Measurements from ENCODE around the gene SLC25A53. TPM values are rescaled to one million over a fixed set of nuclear protein-coding genes. Genes with fewer than 3 reads are reported as not detected.

The SLC25A53 gene
- total RNA-seq, 4 donors from 2014 or later, result 5.2 to 10.0 (median 7.1) TPM

GRCh38 chrX:104193485-104193884, 36.7 kb upstream of the SLC25A53 start:
- no peak for DNase-seq
- Histone ChIP-seq H3K27ac (no peak overlapping the region), H3K9me3 (no peaks in the 10 kb centered on the region), H3K4me3 (no peak overlapping the region), H3K36me3 (peaks cover 0 to 7% of the 10 kb centered on the region in 2 donors), H3K27me3 (no peaks in the 10 kb centered on the region), H3K4me1 (no peaks in the 10 kb centered on the region)
- intact Hi-C loops (cut with DNase I; ENCODE audit: low total_unique reads), result no loop called here
- in situ Hi-C loops (cut with MboI; ENCODE audit: low sequenced_read_pairs in 4 of 4), result no loop called here
- no peak for ATAC-seq
- TF ChIP-seq, protein P1, sequence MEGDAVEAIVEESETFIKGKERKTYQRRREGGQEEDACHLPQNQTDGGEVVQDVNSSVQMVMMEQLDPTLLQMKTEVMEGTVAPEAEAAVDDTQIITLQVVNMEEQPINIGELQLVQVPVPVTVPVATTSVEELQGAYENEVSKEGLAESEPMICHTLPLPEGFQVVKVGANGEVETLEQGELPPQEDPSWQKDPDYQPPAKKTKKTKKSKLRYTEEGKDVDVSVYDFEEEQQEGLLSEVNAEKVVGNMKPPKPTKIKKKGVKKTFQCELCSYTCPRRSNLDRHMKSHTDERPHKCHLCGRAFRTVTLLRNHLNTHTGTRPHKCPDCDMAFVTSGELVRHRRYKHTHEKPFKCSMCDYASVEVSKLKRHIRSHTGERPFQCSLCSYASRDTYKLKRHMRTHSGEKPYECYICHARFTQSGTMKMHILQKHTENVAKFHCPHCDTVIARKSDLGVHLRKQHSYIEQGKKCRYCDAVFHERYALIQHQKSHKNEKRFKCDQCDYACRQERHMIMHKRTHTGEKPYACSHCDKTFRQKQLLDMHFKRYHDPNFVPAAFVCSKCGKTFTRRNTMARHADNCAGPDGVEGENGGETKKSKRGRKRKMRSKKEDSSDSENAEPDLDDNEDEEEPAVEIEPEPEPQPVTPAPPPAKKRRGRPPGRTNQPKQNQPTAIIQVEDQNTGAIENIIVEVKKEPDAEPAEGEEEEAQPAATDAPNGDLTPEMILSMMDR (IDR thresholded peaks at IDR 0.05 in 4 of 5, conservative IDR thresholded peaks at IDR 0.05 in 1 of 5), result no peak
- no peak for TF ChIP-seq POLR2A (IDR thresholded peaks at IDR 0.05)

- H3K9me3 ChIP-seq, result no peaks in the 10 kb centered on the region
- in situ Hi-C loops (cut with MboI; ENCODE audit: low sequenced_read_pairs in 4 of 4), result no loop called here
- intact Hi-C loops (cut with DNase I; ENCODE audit: low total_unique reads), result no loop called here
- peaks cover 0 to 11% of the 10 kb centered on the region in 2 donors for H3K36me3 ChIP-seq
- no peak for TF ChIP-seq POLR2A (IDR thresholded peaks at IDR 0.05)
- TF ChIP-seq, protein P1 (IDR thresholded peaks at IDR 0.05 in 4 of 5, conservative IDR thresholded peaks at IDR 0.05 in 1 of 5), result no peak
- no peak overlapping the region for H3K27ac ChIP-seq
- no peaks in the 10 kb centered on the region for H3K27me3 ChIP-seq
- H3K4me3 ChIP-seq, result no peak overlapping the region
- DNase-seq, result no peak
- ATAC-seq, result no peak
- H3K4me1 ChIP-seq, result no peaks in the 10 kb centered on the region
These were observed 33.0 kb upstream of the SLC25A53 start for GRCh38 chrX:104189837-104190236.

GRCh38 chrX:104187931-104188330, 31.1 kb upstream of the SLC25A53 start:
- in situ Hi-C loops (cut with MboI; ENCODE audit: low sequenced_read_pairs in 4 of 4), result no loop called here
- Histone ChIP-seq H3K4me3 (no peak overlapping the region), H3K9me3 (no peaks in the 10 kb centered on the region), H3K4me1 (no peaks in the 10 kb centered on the region), H3K27ac (no peak overlapping the region), H3K27me3 (no peaks in the 10 kb centered on the region), H3K36me3 (peaks cover 0 to 11% of the 10 kb centered on the region in 2 donors)
- no peak for TF ChIP-seq POLR2A (IDR thresholded peaks at IDR 0.05)
- TF ChIP-seq, protein P1 (IDR thresholded peaks at IDR 0.05 in 4 of 5, conservative IDR thresholded peaks at IDR 0.05 in 1 of 5), result no peak
- intact Hi-C loops (cut with DNase I; ENCODE audit: low total_unique reads), result no loop called here
- DNase-seq (peak in 1 of 2 donors; percentile 42), ATAC-seq (peak in 1 of 2 donors; percentile 73)

- in situ Hi-C loops (cut with MboI; ENCODE audit: low sequenced_read_pairs in 4 of 4) (no loop called here), intact Hi-C loops (cut with DNase I; ENCODE audit: low total_unique reads) (no loop called here)
- Histone ChIP-seq H3K27me3 (no peaks in the 10 kb centered on the region), H3K9me3 (no peaks in the 10 kb centered on the region), H3K36me3 (peaks cover 0 to 4% of the 10 kb centered on the region in 2 donors), H3K27ac (no peak overlapping the region), H3K4me3 (no peak overlapping the region), H3K4me1 (no peaks in the 10 kb centered on the region)
- TF ChIP-seq, protein P1 (IDR thresholded peaks at IDR 0.05 in 4 of 5, conservative IDR thresholded peaks at IDR 0.05 in 1 of 5), result no peak
- TF ChIP-seq POLR2A (IDR thresholded peaks at IDR 0.05), result no peak
- DNase-seq, result no peak
- no peak for ATAC-seq
These were observed 26.9 kb upstream of the SLC25A53 start for GRCh38 chrX:104183685-104184084.

DNA sequence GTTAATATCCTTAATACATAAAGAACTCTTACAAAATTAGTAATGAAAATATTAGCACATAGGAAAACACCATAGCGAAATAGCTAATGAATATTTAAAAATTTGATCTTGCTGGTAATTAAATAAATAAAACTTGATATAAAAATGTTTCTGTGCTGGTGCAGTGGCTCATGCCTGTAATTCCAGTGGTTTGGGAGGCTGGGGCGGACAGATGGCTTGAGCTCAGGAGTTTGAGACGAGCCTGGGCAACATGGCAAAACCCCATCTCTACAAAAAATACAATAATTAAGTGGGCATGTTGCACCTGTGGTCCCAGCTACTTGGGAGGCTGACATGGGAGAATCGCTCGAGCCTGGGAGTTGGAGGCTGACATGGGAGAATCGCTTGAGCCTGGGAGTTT, 17.0 kb upstream of the SLC25A53 start:
- in situ Hi-C loops (cut with MboI; ENCODE audit: low sequenced_read_pairs in 4 of 4), result loop anchor here in 2 of 4 donors (25.0 kb wide), 1 partner anchor 487 kb away; the partner anchor contains the start of gene MORF4L2 (in 2 of the 2)

More for the DNA sequence above, 17.0 kb upstream of the SLC25A53 start:
- H3K4me3 ChIP-seq, result no peak overlapping the region
- H3K27me3 ChIP-seq, result no peaks in the 10 kb centered on the region
- no peak for ATAC-seq
- DNase-seq, result no peak
- H3K4me1 ChIP-seq, result no peaks in the 10 kb centered on the region
- intact Hi-C loops (cut with DNase I; ENCODE audit: low total_unique reads), result no loop called here
- H3K36me3 ChIP-seq, result no peaks in the 10 kb centered on the region
- H3K27ac ChIP-seq, result no peak overlapping the region
- TF ChIP-seq, protein P1 (IDR thresholded peaks at IDR 0.05 in 4 of 5, conservative IDR thresholded peaks at IDR 0.05 in 1 of 5), result no peak
- no peak for TF ChIP-seq POLR2A (IDR thresholded peaks at IDR 0.05)
- H3K9me3 ChIP-seq, result no peaks in the 10 kb centered on the region

All from gastrocnemius medialis (tissue), 4 donors.